Daoy (cell line): ENCODE results near the gene LMF2. TPM values are rescaled to one million over a fixed set of nuclear protein-coding genes. Genes with fewer than 3 reads are reported as not detected.
"Not testable (repeated sequence)": the region's sequence is repeated elsewhere in the genome, so short reads cannot be mapped to it uniquely, and the experiment has no call there.

ENCODE experiments used
- DNase-seq: peaks from one replicate; pipeline ENCODE4 v3.0.0-alpha.2; 2015; ENCODE audit warnings: low read depth
- total RNA-seq: library from RNA; depleted of rRNA; stranded (reverse); fragments of >200 nt; shearing (Covaris generic); gene quantifications from 2 replicates; pipeline ENCODE4 v1.2.3, GENCODE V29; 2014

The LMF2 gene
- total RNA-seq, 1 experiment from 2014 or later, result 25.4 TPM

GRCh38 chr22:50523806-50524675 is 16.5 kb upstream of the LMF2 start:
- peak; percentile 6 for DNase-seq

GRCh38 chr22:50523458-50523805 is 15.9 kb upstream of the LMF2 start:
- DNase-seq, result no peak

GRCh38 chr22:50522806-50523438 is 15.4 kb upstream of the LMF2 start:
- DNase-seq, result peak; percentile 3

GRCh38 chr22:50522208-50522805 is 14.8 kb upstream of the LMF2 start:
- peak; percentile 0 for DNase-seq

GRCh38 chr22:50521710-50522109 is 14.2 kb upstream of the LMF2 start:
- peak; percentile 1 for DNase-seq

- no peak for DNase-seq
Observed at GRCh38 chr22:50520826-50521453, 13.4 kb upstream of the LMF2 start.

GRCh38 chr22:50520184-50520583 is 12.7 kb upstream of the LMF2 start:
- DNase-seq, result not testable (repeated sequence)

- no peak for DNase-seq
Observed at GRCh38 chr22:50519151-50519550, 11.6 kb upstream of the LMF2 start.

- DNase-seq, result no peak
Observed at GRCh38 chr22:50518606-50519005, 11.1 kb upstream of the LMF2 start.

GRCh38 chr22:50517495-50518260 is 10.2 kb upstream of the LMF2 start:
- no peak for DNase-seq

- no peak for DNase-seq
Observed at GRCh38 chr22:50516891-50517290, 9.4 kb upstream of the LMF2 start.

- no peak for DNase-seq
Observed at GRCh38 chr22:50516068-50516467, 8.6 kb upstream of the LMF2 start.

GRCh38 chr22:50513175-50513574 is 5.7 kb upstream of the LMF2 start:
- DNase-seq, result no peak

- peak; percentile 4 for DNase-seq
Observed at GRCh38 chr22:50508897-50509296, 1.4 kb upstream of the LMF2 start.

GRCh38 chr22:50507991-50508884 is 736 bp upstream of the LMF2 start, which contains the start of gene NCAPH2:
TSS of gene NCAPH2 (plus strand) at chr22:50508224. CDS start at chr22:50508338, 114 bp downstream.
- DNase-seq, result peak; percentile 97

- DNase-seq, result peak; percentile 15
Observed at GRCh38 chr22:50506611-50507420, 686 bp downstream of the LMF2 start.

- DNase-seq, result peak; percentile 4
Observed at GRCh38 chr22:50505776-50506610, 1.5 kb downstream of the LMF2 start.

GRCh38 chr22:50505276-50505775 is 2.2 kb downstream of the LMF2 start:
- peak; percentile 1 for DNase-seq
